ENCODE results near the gene FOXF1.

- TF ChIP-seq, protein P1, sequence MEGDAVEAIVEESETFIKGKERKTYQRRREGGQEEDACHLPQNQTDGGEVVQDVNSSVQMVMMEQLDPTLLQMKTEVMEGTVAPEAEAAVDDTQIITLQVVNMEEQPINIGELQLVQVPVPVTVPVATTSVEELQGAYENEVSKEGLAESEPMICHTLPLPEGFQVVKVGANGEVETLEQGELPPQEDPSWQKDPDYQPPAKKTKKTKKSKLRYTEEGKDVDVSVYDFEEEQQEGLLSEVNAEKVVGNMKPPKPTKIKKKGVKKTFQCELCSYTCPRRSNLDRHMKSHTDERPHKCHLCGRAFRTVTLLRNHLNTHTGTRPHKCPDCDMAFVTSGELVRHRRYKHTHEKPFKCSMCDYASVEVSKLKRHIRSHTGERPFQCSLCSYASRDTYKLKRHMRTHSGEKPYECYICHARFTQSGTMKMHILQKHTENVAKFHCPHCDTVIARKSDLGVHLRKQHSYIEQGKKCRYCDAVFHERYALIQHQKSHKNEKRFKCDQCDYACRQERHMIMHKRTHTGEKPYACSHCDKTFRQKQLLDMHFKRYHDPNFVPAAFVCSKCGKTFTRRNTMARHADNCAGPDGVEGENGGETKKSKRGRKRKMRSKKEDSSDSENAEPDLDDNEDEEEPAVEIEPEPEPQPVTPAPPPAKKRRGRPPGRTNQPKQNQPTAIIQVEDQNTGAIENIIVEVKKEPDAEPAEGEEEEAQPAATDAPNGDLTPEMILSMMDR (IDR thresholded peaks at IDR 0.05): no peak
- no peak for TF ChIP-seq POLR2A (IDR thresholded peaks at IDR 0.05)
- no peak for TF ChIP-seq EP300 (IDR thresholded peaks at IDR 0.05)
- TF ChIP-seq POLR2AphosphoS5 (IDR thresholded peaks at IDR 0.05): no peak
Measured at GRCh38 chr16:86556576-86556975, 46.2 kb downstream of the FOXF1 start.
